Measurements from ENCODE around the gene GLOD5. TPM values are rescaled to one million over a fixed set of nuclear protein-coding genes. Genes with fewer than 3 reads are reported as not detected.
"Not testable (repeated sequence)": the region's sequence is repeated elsewhere in the genome, so short reads cannot be mapped to it uniquely, and the experiment has no call there.

The GLOD5 gene
- polyA plus RNA-seq, 1 donor from 2014 or later: not detected

GRCh38 chrX:48818098-48818497 lies 56.6 kb downstream of the GLOD5 start:
- Histone ChIP-seq H3K27ac (ENCODE audit: low read length) (no peak overlapping the region), H3K79me2 (replicated peaks; ENCODE audit: insufficient read depth, low read length) (no peaks in the 10 kb centered on the region), H3K4me2 (ENCODE audit: low read length) (no peak overlapping the region), H3K36me3 (ENCODE audit: insufficient read depth, low read length) (no peaks in the 10 kb centered on the region), H4K20me1 (ENCODE audit: insufficient read depth) (no peaks in the 10 kb centered on the region), H3K27me3 (ENCODE audit: insufficient read depth, low read depth, low read length) (no peaks in the 10 kb centered on the region), H3K9ac (ENCODE audit: low read length) (no peak overlapping the region), H2AFZ (ENCODE audit: low read depth, low read length) (no peak overlapping the region), H3K9me3 (ENCODE audit: low read length) (no peaks in the 10 kb centered on the region), H3K9me2 (ENCODE audit: insufficient read depth, low read length) (no peaks in the 10 kb centered on the region), H3F3A (ENCODE audit: insufficient read depth, low read length, poor library complexity, severe bottlenecking) (no peaks in the 10 kb centered on the region), H3K4me3 (ENCODE audit: low read length) (no peak overlapping the region)
- TF ChIP-seq TAF1 (IDR thresholded peaks at IDR 0.05; ENCODE audit: low read depth): no peak

DNA sequence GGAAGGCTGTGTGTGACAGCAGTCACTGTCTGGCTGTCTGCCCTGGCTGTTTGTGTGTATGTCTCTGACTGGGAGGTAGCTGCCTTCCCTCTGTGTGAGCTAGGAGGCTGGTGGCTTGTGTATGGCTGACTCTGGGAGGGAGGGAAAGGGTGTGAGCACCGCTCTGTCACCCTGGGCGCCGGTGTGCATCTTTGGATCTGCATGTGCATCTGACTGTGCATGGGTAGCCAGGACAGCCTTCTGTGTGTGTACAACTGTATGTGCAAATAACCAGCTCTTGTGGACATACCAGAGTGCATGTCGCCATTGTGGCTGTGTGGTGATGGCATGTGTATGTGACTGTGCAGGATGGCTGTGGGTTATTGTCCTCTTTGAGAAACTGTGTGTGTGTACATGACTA lies 57.3 kb downstream of the GLOD5 start:
- Histone ChIP-seq H3K9me3 (ENCODE audit: low read length) (no peaks in the 10 kb centered on the region), H2AFZ (ENCODE audit: low read depth, low read length) (no peak overlapping the region), H3K27ac (ENCODE audit: low read length) (no peak overlapping the region), H3K9ac (ENCODE audit: low read length) (no peak overlapping the region), H3K79me2 (replicated peaks; ENCODE audit: insufficient read depth, low read length) (no peaks in the 10 kb centered on the region), H3K4me2 (ENCODE audit: low read length) (no peak overlapping the region), H3K36me3 (ENCODE audit: insufficient read depth, low read length) (no peaks in the 10 kb centered on the region), H3K4me3 (ENCODE audit: low read length) (no peak overlapping the region), H4K20me1 (ENCODE audit: insufficient read depth) (no peaks in the 10 kb centered on the region), H3F3A (ENCODE audit: insufficient read depth, low read length, poor library complexity, severe bottlenecking) (no peaks in the 10 kb centered on the region), H3K9me2 (ENCODE audit: insufficient read depth, low read length) (no peaks in the 10 kb centered on the region), H3K27me3 (ENCODE audit: insufficient read depth, low read depth, low read length) (no peaks in the 10 kb centered on the region)
- TF ChIP-seq, protein P1, sequence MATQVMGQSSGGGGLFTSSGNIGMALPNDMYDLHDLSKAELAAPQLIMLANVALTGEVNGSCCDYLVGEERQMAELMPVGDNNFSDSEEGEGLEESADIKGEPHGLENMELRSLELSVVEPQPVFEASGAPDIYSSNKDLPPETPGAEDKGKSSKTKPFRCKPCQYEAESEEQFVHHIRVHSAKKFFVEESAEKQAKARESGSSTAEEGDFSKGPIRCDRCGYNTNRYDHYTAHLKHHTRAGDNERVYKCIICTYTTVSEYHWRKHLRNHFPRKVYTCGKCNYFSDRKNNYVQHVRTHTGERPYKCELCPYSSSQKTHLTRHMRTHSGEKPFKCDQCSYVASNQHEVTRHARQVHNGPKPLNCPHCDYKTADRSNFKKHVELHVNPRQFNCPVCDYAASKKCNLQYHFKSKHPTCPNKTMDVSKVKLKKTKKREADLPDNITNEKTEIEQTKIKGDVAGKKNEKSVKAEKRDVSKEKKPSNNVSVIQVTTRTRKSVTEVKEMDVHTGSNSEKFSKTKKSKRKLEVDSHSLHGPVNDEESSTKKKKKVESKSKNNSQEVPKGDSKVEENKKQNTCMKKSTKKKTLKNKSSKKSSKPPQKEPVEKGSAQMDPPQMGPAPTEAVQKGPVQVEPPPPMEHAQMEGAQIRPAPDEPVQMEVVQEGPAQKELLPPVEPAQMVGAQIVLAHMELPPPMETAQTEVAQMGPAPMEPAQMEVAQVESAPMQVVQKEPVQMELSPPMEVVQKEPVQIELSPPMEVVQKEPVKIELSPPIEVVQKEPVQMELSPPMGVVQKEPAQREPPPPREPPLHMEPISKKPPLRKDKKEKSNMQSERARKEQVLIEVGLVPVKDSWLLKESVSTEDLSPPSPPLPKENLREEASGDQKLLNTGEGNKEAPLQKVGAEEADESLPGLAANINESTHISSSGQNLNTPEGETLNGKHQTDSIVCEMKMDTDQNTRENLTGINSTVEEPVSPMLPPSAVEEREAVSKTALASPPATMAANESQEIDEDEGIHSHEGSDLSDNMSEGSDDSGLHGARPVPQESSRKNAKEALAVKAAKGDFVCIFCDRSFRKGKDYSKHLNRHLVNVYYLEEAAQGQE (IDR thresholded peaks at IDR 0.05; ENCODE audit: borderline replicate concordance): no peak
- TF ChIP-seq MXI1 (conservative IDR thresholded peaks at IDR 0.05; ENCODE audit: poor library complexity, severe bottlenecking): no peak
- TF ChIP-seq, protein P2, sequence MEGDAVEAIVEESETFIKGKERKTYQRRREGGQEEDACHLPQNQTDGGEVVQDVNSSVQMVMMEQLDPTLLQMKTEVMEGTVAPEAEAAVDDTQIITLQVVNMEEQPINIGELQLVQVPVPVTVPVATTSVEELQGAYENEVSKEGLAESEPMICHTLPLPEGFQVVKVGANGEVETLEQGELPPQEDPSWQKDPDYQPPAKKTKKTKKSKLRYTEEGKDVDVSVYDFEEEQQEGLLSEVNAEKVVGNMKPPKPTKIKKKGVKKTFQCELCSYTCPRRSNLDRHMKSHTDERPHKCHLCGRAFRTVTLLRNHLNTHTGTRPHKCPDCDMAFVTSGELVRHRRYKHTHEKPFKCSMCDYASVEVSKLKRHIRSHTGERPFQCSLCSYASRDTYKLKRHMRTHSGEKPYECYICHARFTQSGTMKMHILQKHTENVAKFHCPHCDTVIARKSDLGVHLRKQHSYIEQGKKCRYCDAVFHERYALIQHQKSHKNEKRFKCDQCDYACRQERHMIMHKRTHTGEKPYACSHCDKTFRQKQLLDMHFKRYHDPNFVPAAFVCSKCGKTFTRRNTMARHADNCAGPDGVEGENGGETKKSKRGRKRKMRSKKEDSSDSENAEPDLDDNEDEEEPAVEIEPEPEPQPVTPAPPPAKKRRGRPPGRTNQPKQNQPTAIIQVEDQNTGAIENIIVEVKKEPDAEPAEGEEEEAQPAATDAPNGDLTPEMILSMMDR (IDR thresholded peaks at IDR 0.05; ENCODE audit: poor library complexity, severe bottlenecking): no peak
- no peak for TF ChIP-seq EP300 (conservative IDR thresholded peaks at IDR 0.05; ENCODE audit: poor library complexity, severe bottlenecking)
- no peak for TF ChIP-seq SMC3 (conservative IDR thresholded peaks at IDR 0.05; ENCODE audit: poor library complexity)
- TF ChIP-seq EZH2 (IDR thresholded peaks at IDR 0.05; ENCODE audit: borderline replicate concordance, insufficient read depth, low read length, poor library complexity, severe bottlenecking): no peak
- no peak for TF ChIP-seq TAF1 (IDR thresholded peaks at IDR 0.05; ENCODE audit: low read depth)
- TF ChIP-seq RAD21 (conservative IDR thresholded peaks at IDR 0.05): no peak
- TF ChIP-seq POLR2AphosphoS5 (IDR thresholded peaks at IDR 0.05): no peak

DNA sequence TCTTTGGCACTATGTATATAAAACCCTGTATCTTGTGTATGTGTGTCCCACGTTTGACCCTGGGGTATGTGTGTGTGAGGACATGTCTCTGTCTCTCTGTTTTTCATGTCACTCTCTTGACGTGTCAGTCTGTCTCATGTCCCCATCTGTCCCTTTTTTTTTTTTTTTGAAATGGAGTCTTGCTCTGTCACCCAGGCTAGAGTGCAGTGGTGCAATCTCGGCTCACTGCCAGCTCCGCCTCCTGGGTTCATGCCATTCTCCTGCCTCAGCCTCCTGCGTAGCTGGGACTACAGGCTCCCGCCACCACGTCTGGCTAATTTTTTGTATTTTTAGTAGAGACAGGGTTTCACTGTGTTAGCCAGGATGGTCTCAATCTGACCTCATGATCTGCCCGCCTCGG lies 57.8 kb downstream of the GLOD5 start:
- not testable (repeated sequence) for H3K9ac ChIP-seq (ENCODE audit: low read length); H3K36me3 ChIP-seq (ENCODE audit: insufficient read depth, low read length); H3K4me2 ChIP-seq (ENCODE audit: low read length); H3K9me2 ChIP-seq (ENCODE audit: insufficient read depth, low read length); H3K27ac ChIP-seq (ENCODE audit: low read length); H3K9me3 ChIP-seq (ENCODE audit: low read length); H3K79me2 ChIP-seq (replicated peaks; ENCODE audit: insufficient read depth, low read length); H2AFZ ChIP-seq (ENCODE audit: low read depth, low read length); H3K27me3 ChIP-seq (ENCODE audit: insufficient read depth, low read depth, low read length); H3K4me3 ChIP-seq (ENCODE audit: low read length); H3F3A ChIP-seq (ENCODE audit: insufficient read depth, low read length, poor library complexity, severe bottlenecking); H4K20me1 ChIP-seq (ENCODE audit: insufficient read depth)

Data from neural cell (in vitro differentiated cells).